SJSA1 (cell line): ENCODE results near the gene KIF5B. TPM values are rescaled to one million over a fixed set of nuclear protein-coding genes. Genes with fewer than 3 reads are reported as not detected.
"Not testable (repeated sequence)": the region's sequence is repeated elsewhere in the genome, so short reads cannot be mapped to it uniquely, and the experiment has no call there.

Experiments
- DNase-seq, 2 experiments: peaks; one replicate each; pipeline ENCODE4 v3.0.0-alpha.2; 2015 to 2020; ENCODE audit warnings: low spot score in 2 of 2, low read depth in 1 of 2
- H3K27ac ChIP-seq: fragments of 250-450 bp; sonication (Bioruptor Pico); 2 replicates; pipeline ENCODE4 v1.5.1; 2020; ENCODE audit warnings: mild to moderate bottlenecking, moderate library complexity
- H3K27me3 ChIP-seq: fragments of 250-450 bp; sonication (Bioruptor Pico); replicated peaks from 2 replicates; pipeline ENCODE4 v1.5.1; 2020; ENCODE audit warnings: mild to moderate bottlenecking, moderate library complexity
- H3K36me3 ChIP-seq: fragments of 250-450 bp; sonication (Bioruptor Pico); 2 replicates; pipeline ENCODE4 v1.5.1; 2020; ENCODE audit warnings: mild to moderate bottlenecking
- H3K4me1 ChIP-seq: fragments of 250-450 bp; sonication (Bioruptor Pico); replicated peaks from 2 replicates; pipeline ENCODE4 v1.6.1; 2021; ENCODE audit warnings: mild to moderate bottlenecking
- H3K4me3 ChIP-seq: fragments of 250-450 bp; sonication (Bioruptor Pico); 2 replicates; pipeline ENCODE4 v1.5.1; 2020; ENCODE audit warnings: mild to moderate bottlenecking
- H3K9me3 ChIP-seq: fragments of 250-450 bp; sonication (Bioruptor Pico); replicated peaks from 2 replicates; pipeline ENCODE4 v1.5.1; 2020; ENCODE audit warnings: mild to moderate bottlenecking
- total RNA-seq: library from RNA; depleted of rRNA; stranded (reverse); fragments of >200 nt; shearing (Covaris generic); gene quantifications from 2 replicates; pipeline ENCODE4 v1.2.3, GENCODE V29; 2014

KIF5B gene
- total RNA-seq, 1 experiment from 2014 or later: 314 TPM

GRCh38 chr10:31979071-31979470 is 77.2 kb downstream of the KIF5B start:
- not testable (repeated sequence) for H3K27ac ChIP-seq, DNase-seq, H3K27me3 ChIP-seq, H3K36me3 ChIP-seq, H3K9me3 ChIP-seq, H3K4me3 ChIP-seq
- H3K4me1 ChIP-seq: peaks cover 21% of the 10 kb centered on the region

GRCh38 chr10:31978156-31978483 is 78.1 kb downstream of the KIF5B start:
- Histone ChIP-seq H3K4me3 (no peak overlapping the region), H3K4me1 (peaks cover 21% of the 10 kb centered on the region), H3K27me3 (no peaks in the 10 kb centered on the region), H3K27ac (peak overlapping the region; percentile 70), H3K9me3 (no peaks in the 10 kb centered on the region), H3K36me3 (no peaks in the 10 kb centered on the region)
- no peak for DNase-seq

DNA sequence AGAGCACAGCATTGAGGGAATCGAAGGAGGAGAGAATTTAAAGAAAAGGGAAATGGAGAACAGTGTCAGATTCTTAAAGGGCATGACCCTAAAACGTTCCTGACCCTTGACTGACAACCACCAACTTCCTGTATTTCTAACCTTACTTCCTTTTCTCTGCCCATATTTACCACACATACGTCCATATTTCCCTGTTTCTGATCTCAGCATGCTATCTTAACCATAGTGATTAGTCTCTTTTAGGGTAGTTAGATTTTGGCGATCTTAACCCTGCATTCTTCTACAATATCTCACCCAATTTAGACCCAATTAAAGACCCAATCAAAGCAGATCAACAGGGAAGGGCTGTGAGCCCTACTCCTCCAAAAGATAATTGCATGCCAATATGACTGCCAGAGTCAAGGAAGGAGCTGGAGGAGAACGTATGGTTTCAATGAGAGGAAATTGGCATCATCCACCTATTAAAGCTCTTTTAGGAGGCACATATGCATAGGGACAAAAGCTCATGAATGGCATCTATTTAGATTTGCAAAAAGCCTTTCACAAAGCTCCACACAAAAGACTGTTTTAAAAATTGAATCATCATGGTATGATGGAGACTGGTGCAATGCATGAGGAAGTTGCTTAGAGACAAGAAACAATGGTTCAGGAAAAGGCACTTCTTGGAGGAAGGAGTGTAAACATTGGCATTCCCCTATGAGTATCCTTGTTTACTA is 78.6 kb downstream of the KIF5B start:
- H3K4me3 ChIP-seq: no peak overlapping the region
- H3K9me3 ChIP-seq: no peaks in the 10 kb centered on the region
- H3K27me3 ChIP-seq: no peaks in the 10 kb centered on the region
- DNase-seq: peak in 1 of 2 experiments; percentile 62
- H3K4me1 ChIP-seq: peaks cover 21% of the 10 kb centered on the region
- no peaks in the 10 kb centered on the region for H3K36me3 ChIP-seq
- H3K27ac ChIP-seq: peak overlapping the region; percentile 70

- Histone ChIP-seq H3K4me3 (no peak overlapping the region), H3K27me3 (no peaks in the 10 kb centered on the region), H3K27ac (no peak overlapping the region), H3K9me3 (no peaks in the 10 kb centered on the region), H3K4me1 (peaks cover 21% of the 10 kb centered on the region), H3K36me3 (no peaks in the 10 kb centered on the region)
- no peak for DNase-seq
Observed at GRCh38 chr10:31975157-31975765, 81.0 kb downstream of the KIF5B start.

DNA sequence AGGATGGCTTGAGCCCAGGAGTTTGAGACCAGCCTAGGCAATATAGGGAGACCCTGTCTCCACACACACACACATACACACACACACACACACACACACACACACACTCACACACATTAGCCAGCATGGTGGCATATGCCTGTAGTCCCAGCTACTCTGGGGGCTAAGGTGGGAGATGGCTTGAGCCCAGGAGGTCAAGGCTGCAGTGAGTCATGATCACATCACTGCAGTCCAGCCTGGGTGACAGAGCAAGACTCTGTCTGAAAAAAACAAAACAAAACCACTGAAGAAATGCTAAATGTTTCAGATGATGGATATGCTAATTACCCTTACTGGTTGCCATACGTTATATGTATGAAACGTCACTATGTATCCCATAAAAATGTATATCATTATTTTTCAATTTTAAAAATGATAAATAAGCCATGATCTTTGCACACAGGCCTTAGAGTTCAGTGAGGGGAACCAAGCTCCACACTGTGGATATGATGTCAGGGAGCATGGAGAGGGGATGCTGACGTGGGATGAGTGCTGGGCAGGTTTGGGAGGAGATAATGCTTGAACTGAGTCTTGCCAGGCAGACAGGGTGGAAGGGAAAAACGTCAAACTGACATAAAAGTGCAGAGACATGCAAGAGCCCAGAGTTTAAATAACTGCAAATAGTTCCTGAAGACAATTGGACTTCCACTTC is 81.6 kb downstream of the KIF5B start:
- H3K27me3 ChIP-seq: no peaks in the 10 kb centered on the region
- H3K27ac ChIP-seq: no peak overlapping the region
- no peak overlapping the region for H3K4me3 ChIP-seq
- DNase-seq: peak in 1 of 2 experiments; percentile 19
- H3K9me3 ChIP-seq: no peaks in the 10 kb centered on the region
- peaks cover 21% of the 10 kb centered on the region for H3K4me1 ChIP-seq
- H3K36me3 ChIP-seq: no peaks in the 10 kb centered on the region

DNA sequence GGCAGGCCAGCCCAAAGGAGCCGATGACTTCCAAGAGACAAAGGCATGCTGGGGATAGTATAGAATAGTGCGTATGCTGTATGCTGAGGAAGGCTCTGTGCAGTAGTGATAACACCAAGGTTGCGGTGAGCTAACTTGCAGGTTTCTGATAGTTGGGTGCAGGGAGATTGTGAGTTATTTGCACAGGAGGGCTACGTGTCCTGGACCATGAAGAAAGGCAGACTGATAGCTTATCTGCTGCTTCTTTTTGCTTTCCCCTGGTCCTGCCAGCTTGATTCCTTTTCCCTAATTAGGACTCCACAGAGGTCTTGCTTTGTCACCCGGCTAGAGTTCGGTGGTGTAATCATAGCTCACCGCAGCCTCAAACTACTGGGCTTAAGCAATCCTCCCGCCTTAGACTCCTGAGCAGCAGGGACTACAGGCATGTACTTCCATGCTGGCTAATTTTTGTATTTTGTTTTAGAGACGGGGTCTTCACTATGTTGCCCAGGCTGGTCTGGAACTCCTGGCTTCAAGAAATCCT is 83.6 kb downstream of the KIF5B start:
- no peaks in the 10 kb centered on the region for H3K27me3 ChIP-seq
- H3K36me3 ChIP-seq: no peaks in the 10 kb centered on the region

GRCh38 chr10:31969847-31970246 is 86.4 kb downstream of the KIF5B start:
- not testable (repeated sequence) for H3K27me3 ChIP-seq, H3K9me3 ChIP-seq, H3K4me1 ChIP-seq, H3K4me3 ChIP-seq, DNase-seq, H3K27ac ChIP-seq, H3K36me3 ChIP-seq

More for the DNA sequence above, 83.6 kb downstream of the KIF5B start:
- Histone ChIP-seq H3K4me1 (peaks cover 14% of the 10 kb centered on the region), H3K4me3 (no peak overlapping the region), H3K9me3 (no peaks in the 10 kb centered on the region), H3K27ac (no peak overlapping the region)
- DNase-seq: no peak

- H3K36me3 ChIP-seq: no peaks in the 10 kb centered on the region
- no peak for DNase-seq
- H3K4me3 ChIP-seq: no peak overlapping the region
- no peaks in the 10 kb centered on the region for H3K9me3 ChIP-seq
- H3K27me3 ChIP-seq: no peaks in the 10 kb centered on the region
- peaks cover 8% of the 10 kb centered on the region for H3K4me1 ChIP-seq
- no peak overlapping the region for H3K27ac ChIP-seq
Observed at GRCh38 chr10:31963589-31963980, 92.6 kb downstream of the KIF5B start.

DNA sequence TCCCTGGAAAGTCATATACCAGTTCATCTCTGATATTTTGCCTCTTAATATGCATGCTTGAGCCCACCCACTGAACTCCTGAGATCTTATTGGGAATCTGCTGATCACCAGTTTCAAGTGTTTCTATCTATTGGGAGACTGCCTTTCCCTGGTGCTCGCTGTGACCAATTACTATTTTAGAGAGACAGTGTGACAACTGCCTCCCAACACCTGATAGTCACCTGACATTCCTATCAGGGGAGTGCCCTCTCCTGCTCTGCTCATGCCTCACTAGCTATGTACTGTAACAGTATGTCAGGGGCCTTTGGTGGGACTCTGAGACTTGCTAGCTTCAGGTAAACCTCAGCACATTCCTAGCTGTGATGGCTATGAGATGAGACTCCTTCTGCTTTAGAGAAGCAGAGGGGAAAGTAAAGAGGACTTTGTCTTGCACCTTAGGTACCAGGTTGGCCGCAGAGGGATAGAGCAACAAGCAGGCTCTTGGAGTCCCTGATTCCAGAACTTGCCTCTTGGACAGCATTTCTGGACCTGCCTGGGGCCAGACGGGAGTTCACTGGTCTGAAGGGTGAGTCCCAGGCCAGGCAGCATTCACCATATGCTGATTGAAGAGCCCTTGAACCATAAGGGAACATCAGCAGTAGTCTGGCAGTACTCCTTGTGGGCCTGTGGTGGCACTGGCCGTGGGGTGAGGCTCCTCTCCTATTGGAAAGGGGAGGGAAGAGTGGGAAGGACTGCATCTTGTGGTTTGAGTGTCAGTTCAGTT is 93.2 kb downstream of the KIF5B start:
- H3K27ac ChIP-seq: no peak overlapping the region
- no peak for DNase-seq
- peaks cover 8% of the 10 kb centered on the region for H3K4me1 ChIP-seq
- no peaks in the 10 kb centered on the region for H3K27me3 ChIP-seq
- no peak overlapping the region for H3K4me3 ChIP-seq
- H3K36me3 ChIP-seq: no peaks in the 10 kb centered on the region
- H3K9me3 ChIP-seq: no peaks in the 10 kb centered on the region

DNA sequence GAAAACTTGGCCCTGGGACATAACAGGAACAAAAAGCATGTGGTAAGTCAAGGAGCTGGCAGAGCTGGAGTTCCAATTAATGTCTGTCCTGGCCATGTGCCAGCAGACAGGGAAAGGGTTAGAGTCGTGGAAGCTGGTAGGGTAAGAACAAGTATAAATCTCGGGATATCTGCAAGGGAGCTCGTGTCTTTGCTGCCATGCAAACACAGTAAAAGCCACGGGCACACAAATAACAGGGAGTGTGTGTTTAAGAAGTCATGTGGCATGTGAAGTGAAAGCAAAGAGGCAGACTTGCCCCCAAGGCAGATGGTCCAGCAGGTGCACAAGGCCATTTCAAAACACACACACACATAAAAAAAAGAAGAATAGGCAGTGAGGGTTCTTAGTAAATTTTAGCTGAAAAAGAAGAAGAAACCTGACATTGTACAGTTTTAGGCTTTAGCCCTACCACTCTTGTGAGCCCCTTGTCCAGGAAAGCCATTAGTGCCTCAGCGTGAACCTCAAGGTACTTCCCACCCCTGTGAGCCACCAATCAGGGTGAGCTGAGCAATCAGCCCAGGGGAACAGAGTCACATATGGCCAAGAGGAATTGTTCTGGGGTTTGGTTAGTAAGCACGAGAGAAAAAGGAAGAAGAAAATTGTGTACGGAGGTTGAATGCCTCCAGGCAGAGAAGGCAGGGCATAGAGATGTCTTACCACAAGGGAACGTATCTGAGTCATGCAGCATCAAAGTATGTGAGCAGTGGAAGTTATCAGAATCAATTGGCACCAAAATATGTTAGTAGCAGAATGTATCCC is 94.7 kb downstream of the KIF5B start:
- H3K36me3 ChIP-seq: no peaks in the 10 kb centered on the region
- H3K9me3 ChIP-seq: no peaks in the 10 kb centered on the region
- DNase-seq: peak in 1 of 2 experiments; percentile 50
- H3K27ac ChIP-seq: no peak overlapping the region
- H3K4me3 ChIP-seq: no peak overlapping the region
- no peaks in the 10 kb centered on the region for H3K27me3 ChIP-seq
- peaks cover 8% of the 10 kb centered on the region for H3K4me1 ChIP-seq

- H3K27ac ChIP-seq: no peak overlapping the region
- peaks cover 8% of the 10 kb centered on the region for H3K4me1 ChIP-seq
- DNase-seq: no peak
- no peaks in the 10 kb centered on the region for H3K36me3 ChIP-seq
- no peaks in the 10 kb centered on the region for H3K27me3 ChIP-seq
- H3K9me3 ChIP-seq: no peaks in the 10 kb centered on the region; the same call in 1 of the 2 replicates
- no peak overlapping the region for H3K4me3 ChIP-seq
Observed at GRCh38 chr10:31959461-31960173, 96.6 kb downstream of the KIF5B start.
